PFSK-1 (cell line): ENCODE measurements around the gene CERS5.

ENCODE experiments used
- FOXP2 ChIP-seq: optimal IDR thresholded peaks from 2 replicates; pipeline ENCODE3; 2011; ENCODE audit warnings: borderline replicate concordance, control low read depth, inconsistent platforms; ENCODE audit not compliant: insufficient read depth; ENCODE audit errors: extremely low read length, extremely low read depth
- POLR2AphosphoS5 ChIP-seq: IDR thresholded peaks from 2 replicates; pipeline ENCODE4 v1.6.1; 2012; ENCODE audit warnings: low read depth, mild to moderate bottlenecking, control low read depth, low read length, moderate library complexity
- REST ChIP-seq, 2 experiments: IDR thresholded peaks; 2 replicates each; pipeline versions ENCODE4 v1.6.1 to v1.8.0; 2011 to 2012; ENCODE audit warnings: low read depth in 2 of 2, low read length in 2 of 2, control low read depth in 1 of 2, inconsistent platforms in 1 of 2, mild to moderate bottlenecking in 1 of 2, moderate library complexity in 1 of 2; ENCODE audit not compliant: insufficient read depth in 1 of 2
- SIN3A ChIP-seq: IDR thresholded peaks from 2 replicates; pipeline ENCODE4 v1.6.1; 2012; ENCODE audit warnings: mild to moderate bottlenecking, low read length, moderate library complexity, borderline replicate concordance; ENCODE audit not compliant: insufficient read depth
- TAF1 ChIP-seq: IDR thresholded peaks from 2 replicates; pipeline ENCODE4 v1.6.1; 2012; ENCODE audit warnings: low read length, control low read depth, borderline replicate concordance; ENCODE audit not compliant: insufficient read depth

The CERS5 gene

GRCh38 chr12:50187084-50187900 is 20.1 kb upstream of the CERS5 start:
- TF ChIP-seq POLR2AphosphoS5, result no peak
- no peak for TF ChIP-seq REST (IDR thresholded peaks at IDR 0.05; ENCODE audit: insufficient read depth in 1 of 2, low read depth in 2 of 2, low read length in 2 of 2)
- TF ChIP-seq TAF1, result no peak
- no peak for TF ChIP-seq SIN3A
- TF ChIP-seq FOXP2, result no peak

GRCh38 chr12:50186681-50187080 is 19.5 kb upstream of the CERS5 start:
- no peak for TF ChIP-seq TAF1
- no peak for TF ChIP-seq SIN3A
- TF ChIP-seq POLR2AphosphoS5, result no peak
- TF ChIP-seq FOXP2, result no peak
- TF ChIP-seq REST (IDR thresholded peaks at IDR 0.05; ENCODE audit: insufficient read depth in 1 of 2, low read depth in 2 of 2, low read length in 2 of 2), result no peak

GRCh38 chr12:50185970-50186663 is 18.9 kb upstream of the CERS5 start:
- TF ChIP-seq SIN3A, result no peak
- no peak for TF ChIP-seq FOXP2
- no peak for TF ChIP-seq REST (IDR thresholded peaks at IDR 0.05; ENCODE audit: insufficient read depth in 1 of 2, low read depth in 2 of 2, low read length in 2 of 2)
- no peak for TF ChIP-seq TAF1
- TF ChIP-seq POLR2AphosphoS5, result no peak

GRCh38 chr12:50185301-50185895 is 18.2 kb upstream of the CERS5 start:
- TF ChIP-seq REST (IDR thresholded peaks at IDR 0.05; ENCODE audit: insufficient read depth in 1 of 2, low read depth in 2 of 2, low read length in 2 of 2), result no peak
- TF ChIP-seq POLR2AphosphoS5, result no peak
- no peak for TF ChIP-seq SIN3A
- TF ChIP-seq FOXP2, result no peak
- no peak for TF ChIP-seq TAF1
